ENCODE measurements around the gene GAS2.
A peak's percentile ranks its signal among the peaks of the same experiment; 100 is the strongest.

GAS2 gene

DNA sequence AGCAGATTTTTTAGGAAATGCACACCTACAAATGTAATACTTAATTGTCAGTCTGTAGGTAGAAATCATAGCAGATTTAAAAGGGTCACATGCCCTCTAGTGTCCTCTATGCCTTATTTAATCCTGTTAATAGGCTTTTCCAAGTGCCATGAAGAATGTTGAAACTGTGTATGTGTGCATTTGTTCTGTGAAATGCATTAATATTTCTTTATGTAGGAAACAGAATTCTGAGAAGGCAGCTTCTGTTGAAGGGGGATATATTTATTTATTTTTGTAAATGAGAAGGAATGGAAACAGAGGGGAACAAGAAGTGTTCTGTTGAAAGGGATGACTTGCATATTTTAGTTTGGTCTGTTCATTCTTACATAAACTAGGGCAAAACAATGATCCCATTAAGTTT, 112.2 kb downstream of the GAS2 start:
- Mint-ChIP-seq H3K4me3 (no peak overlapping the region), H3K9me3 (peaks cover under 1% of the 10 kb centered on the region), H3K36me3 (ENCODE audit: low read depth) (peaks cover 7% of the 10 kb centered on the region), H3K4me1 (no peaks in the 10 kb centered on the region), H3K27ac (no peak overlapping the region), H3K27me3 (ENCODE audit: low read depth) (no peaks in the 10 kb centered on the region)
- TF ChIP-seq, protein P1, sequence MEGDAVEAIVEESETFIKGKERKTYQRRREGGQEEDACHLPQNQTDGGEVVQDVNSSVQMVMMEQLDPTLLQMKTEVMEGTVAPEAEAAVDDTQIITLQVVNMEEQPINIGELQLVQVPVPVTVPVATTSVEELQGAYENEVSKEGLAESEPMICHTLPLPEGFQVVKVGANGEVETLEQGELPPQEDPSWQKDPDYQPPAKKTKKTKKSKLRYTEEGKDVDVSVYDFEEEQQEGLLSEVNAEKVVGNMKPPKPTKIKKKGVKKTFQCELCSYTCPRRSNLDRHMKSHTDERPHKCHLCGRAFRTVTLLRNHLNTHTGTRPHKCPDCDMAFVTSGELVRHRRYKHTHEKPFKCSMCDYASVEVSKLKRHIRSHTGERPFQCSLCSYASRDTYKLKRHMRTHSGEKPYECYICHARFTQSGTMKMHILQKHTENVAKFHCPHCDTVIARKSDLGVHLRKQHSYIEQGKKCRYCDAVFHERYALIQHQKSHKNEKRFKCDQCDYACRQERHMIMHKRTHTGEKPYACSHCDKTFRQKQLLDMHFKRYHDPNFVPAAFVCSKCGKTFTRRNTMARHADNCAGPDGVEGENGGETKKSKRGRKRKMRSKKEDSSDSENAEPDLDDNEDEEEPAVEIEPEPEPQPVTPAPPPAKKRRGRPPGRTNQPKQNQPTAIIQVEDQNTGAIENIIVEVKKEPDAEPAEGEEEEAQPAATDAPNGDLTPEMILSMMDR (IDR thresholded peaks at IDR 0.05; ENCODE audit: unreplicated experiment in 3 of 3): no peak

DNA sequence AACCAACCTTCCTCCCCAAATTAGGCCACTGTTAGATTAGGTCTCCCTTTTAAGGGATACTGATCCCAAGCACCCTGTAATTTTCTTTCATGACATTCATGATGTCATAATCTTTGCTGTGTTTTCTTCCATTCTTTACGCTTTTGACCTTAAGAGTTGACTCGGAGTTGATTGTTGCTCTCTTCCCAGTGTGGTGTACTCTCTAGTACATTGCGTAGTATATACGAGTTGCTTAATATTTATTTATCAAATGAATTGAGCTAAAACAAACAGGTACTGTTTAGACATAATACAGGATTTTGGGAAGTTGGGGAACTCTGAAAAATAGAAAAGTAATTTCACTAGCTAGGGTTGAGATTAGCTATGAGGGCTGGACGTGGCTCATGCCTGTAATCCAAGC, 113.4 kb downstream of the GAS2 start:
- TF ChIP-seq, protein P1 (IDR thresholded peaks at IDR 0.05; ENCODE audit: unreplicated experiment in 3 of 3): no peak
- no peak overlapping the region for H3K27ac Mint-ChIP-seq
- H3K27me3 Mint-ChIP-seq (ENCODE audit: low read depth): no peaks in the 10 kb centered on the region
- peaks cover 2% of the 10 kb centered on the region for H3K4me1 Mint-ChIP-seq
- peaks cover 17% of the 10 kb centered on the region for H3K36me3 Mint-ChIP-seq (ENCODE audit: low read depth)
- peaks cover 5% of the 10 kb centered on the region for H3K9me3 Mint-ChIP-seq
- no peak overlapping the region for H3K4me3 Mint-ChIP-seq

- H3K9me3 Mint-ChIP-seq: peaks cover 7% of the 10 kb centered on the region
- H3K36me3 Mint-ChIP-seq (ENCODE audit: low read depth): peaks cover 17% of the 10 kb centered on the region
- H3K4me3 Mint-ChIP-seq: no peak overlapping the region
- TF ChIP-seq, protein P1 (IDR thresholded peaks at IDR 0.05; ENCODE audit: unreplicated experiment in 3 of 3): no peak
- no peaks in the 10 kb centered on the region for H3K27me3 Mint-ChIP-seq (ENCODE audit: low read depth)
- peaks cover 13% of the 10 kb centered on the region for H3K4me1 Mint-ChIP-seq
- H3K27ac Mint-ChIP-seq: no peak overlapping the region
Measured at GRCh38 chr11:22780952-22781593, 114.7 kb downstream of the GAS2 start.

- Mint-ChIP-seq H3K9me3 (peaks cover 7% of the 10 kb centered on the region), H3K27ac (peak overlapping the region; percentile 47 to 73 (median 57)), H3K4me3 (no peak overlapping the region), H3K27me3 (ENCODE audit: low read depth) (no peaks in the 10 kb centered on the region), H3K36me3 (ENCODE audit: low read depth) (peaks cover 17% of the 10 kb centered on the region), H3K4me1 (peaks cover 16% of the 10 kb centered on the region)
- TF ChIP-seq, protein P1 (IDR thresholded peaks at IDR 0.05; ENCODE audit: unreplicated experiment in 3 of 3): no peak
Measured at GRCh38 chr11:22785251-22785650, 118.8 kb downstream of the GAS2 start.

- Mint-ChIP-seq H3K4me1 (peaks cover 17% of the 10 kb centered on the region), H3K27ac (no peak overlapping the region), H3K36me3 (ENCODE audit: low read depth) (peaks cover 17% of the 10 kb centered on the region), H3K27me3 (ENCODE audit: low read depth) (no peaks in the 10 kb centered on the region), H3K4me3 (no peak overlapping the region), H3K9me3 (peaks cover 7% of the 10 kb centered on the region)
- TF ChIP-seq, protein P1 (IDR thresholded peaks at IDR 0.05; ENCODE audit: unreplicated experiment in 3 of 3): no peak
Measured at GRCh38 chr11:22786475-22786874, 120.1 kb downstream of the GAS2 start.

GRCh38 chr11:22787055-22787454, 120.6 kb downstream of the GAS2 start:
- Mint-ChIP-seq H3K9me3 (peaks cover 7% of the 10 kb centered on the region), H3K27me3 (ENCODE audit: low read depth) (no peaks in the 10 kb centered on the region), H3K4me1 (peaks cover 22% of the 10 kb centered on the region), H3K4me3 (no peak overlapping the region), H3K27ac (no peak overlapping the region), H3K36me3 (ENCODE audit: low read depth) (peaks cover 17% of the 10 kb centered on the region)
- TF ChIP-seq, protein P1 (IDR thresholded peaks at IDR 0.05; ENCODE audit: unreplicated experiment in 3 of 3): no peak
